ENCODE results near the gene MAF. TPM values are rescaled to one million over a fixed set of nuclear protein-coding genes. Genes with fewer than 3 reads are reported as not detected.

Gene MAF
- total and polyA plus RNA-seq, 2 experiments from 2014 or later = 0.91 to 2.5 TPM

DNA sequence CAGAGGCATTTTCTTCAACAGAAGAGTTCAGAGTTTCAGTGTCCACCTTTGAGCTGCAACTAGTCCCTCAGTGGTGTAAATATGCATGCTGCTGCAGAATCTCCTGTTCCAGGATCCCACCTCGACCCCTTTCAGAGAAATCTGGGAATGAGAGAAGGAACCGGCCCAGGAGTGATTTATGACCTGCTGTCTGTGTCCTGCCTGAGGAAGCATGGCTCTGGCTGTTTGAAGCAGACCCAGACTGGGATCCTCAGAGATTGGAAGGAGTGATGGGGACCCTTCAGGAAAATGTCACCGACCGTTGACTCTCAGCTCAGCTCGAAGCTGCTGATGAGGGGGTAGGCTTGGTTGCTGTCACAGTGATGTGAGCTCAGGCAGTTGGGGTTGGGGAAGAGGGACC is 8.4 kb upstream of the MAF start (continued):
- TF ChIP-seq, protein P1, sequence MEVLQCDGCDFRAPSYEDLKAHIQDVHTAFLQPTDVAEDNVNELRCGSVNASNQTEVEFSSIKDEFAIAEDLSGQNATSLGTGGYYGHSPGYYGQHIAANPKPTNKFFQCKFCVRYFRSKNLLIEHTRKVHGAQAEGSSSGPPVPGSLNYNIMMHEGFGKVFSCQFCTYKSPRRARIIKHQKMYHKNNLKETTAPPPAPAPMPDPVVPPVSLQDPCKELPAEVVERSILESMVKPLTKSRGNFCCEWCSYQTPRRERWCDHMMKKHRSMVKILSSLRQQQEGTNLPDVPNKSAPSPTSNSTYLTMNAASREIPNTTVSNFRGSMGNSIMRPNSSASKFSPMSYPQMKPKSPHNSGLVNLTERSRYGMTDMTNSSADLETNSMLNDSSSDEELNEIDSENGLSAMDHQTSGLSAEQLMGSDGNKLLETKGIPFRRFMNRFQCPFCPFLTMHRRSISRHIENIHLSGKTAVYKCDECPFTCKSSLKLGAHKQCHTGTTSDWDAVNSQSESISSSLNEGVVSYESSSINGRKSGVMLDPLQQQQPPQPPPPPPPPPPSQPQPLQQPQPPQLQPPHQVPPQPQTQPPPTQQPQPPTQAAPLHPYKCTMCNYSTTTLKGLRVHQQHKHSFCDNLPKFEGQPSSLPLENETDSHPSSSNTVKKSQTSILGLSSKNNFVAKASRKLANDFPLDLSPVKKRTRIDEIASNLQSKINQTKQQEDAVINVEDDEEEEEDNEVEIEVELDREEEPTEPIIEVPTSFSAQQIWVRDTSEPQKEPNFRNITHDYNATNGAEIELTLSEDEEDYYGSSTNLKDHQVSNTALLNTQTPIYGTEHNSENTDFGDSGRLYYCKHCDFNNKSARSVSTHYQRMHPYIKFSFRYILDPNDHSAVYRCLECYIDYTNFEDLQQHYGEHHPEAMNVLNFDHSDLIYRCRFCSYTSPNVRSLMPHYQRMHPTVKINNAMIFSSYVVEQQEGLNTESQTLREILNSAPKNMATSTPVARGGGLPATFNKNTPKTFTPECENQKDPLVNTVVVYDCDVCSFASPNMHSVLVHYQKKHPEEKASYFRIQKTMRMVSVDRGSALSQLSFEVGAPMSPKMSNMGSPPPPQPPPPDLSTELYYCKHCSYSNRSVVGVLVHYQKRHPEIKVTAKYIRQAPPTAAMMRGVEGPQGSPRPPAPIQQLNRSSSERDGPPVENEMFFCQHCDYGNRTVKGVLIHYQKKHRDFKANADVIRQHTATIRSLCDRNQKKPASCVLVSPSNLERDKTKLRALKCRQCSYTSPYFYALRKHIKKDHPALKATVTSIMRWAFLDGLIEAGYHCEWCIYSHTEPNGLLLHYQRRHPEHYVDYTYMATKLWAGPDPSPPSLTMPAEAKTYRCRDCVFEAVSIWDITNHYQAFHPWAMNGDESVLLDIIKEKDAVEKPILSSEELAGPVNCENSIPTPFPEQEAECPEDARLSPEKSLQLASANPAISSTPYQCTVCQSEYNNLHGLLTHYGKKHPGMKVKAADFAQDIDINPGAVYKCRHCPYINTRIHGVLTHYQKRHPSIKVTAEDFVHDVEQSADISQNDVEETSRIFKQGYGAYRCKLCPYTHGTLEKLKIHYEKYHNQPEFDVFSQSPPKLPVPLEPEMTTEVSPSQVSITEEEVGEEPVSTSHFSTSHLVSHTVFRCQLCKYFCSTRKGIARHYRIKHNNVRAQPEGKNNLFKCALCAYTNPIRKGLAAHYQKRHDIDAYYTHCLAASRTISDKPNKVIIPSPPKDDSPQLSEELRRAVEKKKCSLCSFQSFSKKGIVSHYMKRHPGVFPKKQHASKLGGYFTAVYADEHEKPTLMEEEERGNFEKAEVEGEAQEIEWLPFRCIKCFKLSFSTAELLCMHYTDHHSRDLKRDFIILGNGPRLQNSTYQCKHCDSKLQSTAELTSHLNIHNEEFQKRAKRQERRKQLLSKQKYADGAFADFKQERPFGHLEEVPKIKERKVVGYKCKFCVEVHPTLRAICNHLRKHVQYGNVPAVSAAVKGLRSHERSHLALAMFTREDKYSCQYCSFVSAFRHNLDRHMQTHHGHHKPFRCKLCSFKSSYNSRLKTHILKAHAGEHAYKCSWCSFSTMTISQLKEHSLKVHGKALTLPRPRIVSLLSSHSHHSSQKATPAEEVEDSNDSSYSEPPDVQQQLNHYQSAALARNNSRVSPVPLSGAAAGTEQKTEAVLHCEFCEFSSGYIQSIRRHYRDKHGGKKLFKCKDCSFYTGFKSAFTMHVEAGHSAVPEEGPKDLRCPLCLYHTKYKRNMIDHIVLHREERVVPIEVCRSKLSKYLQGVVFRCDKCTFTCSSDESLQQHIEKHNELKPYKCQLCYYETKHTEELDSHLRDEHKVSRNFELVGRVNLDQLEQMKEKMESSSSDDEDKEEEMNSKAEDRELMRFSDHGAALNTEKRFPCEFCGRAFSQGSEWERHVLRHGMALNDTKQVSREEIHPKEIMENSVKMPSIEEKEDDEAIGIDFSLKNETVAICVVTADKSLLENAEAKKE (CRISPR knock-in tag; IDR thresholded peaks at IDR 0.05) = no peak
- no peak for TF ChIP-seq STAT1 (IDR thresholded peaks at IDR 0.05; ENCODE audit: unreplicated experiment)

DNA sequence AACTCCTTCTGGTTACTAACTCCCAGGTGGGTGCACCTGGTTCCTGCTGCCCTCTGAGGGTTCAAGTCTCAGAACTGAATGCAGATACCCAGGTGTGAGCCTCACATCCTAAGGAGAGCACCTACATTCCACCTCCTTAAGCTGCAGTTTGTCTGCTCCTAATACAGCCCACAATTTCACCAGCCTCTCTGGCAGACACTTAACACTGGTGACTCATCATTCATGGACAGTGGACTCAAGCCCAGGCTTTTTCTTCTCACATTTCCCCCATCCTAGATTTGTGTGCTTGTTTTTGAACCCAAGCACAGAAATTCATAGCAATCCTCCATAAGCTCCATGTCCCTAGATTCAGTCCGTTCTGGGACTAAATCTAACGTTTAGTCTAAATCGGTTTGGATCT is 7.0 kb upstream of the MAF start:
- H3K27ac ChIP-seq (ENCODE audit: low read depth) = no peak overlapping the region
- no peaks in the 10 kb centered on the region for H3K79me2 ChIP-seq (replicated peaks; ENCODE audit: insufficient read depth)
- no peaks in the 10 kb centered on the region for H3K36me3 ChIP-seq (ENCODE audit: insufficient read depth)
- no peaks in the 10 kb centered on the region for H4K20me1 ChIP-seq (replicated peaks; ENCODE audit: insufficient read depth)
- no peak overlapping the region for H2AFZ ChIP-seq
- H3K27me3 ChIP-seq (ENCODE audit: insufficient read depth) = no peaks in the 10 kb centered on the region
- no peak overlapping the region for H3K4me3 ChIP-seq
- ATAC-seq (no peak), DNase-seq (ENCODE audit: low spot score) (no peak)
- H3K9me2 ChIP-seq (ENCODE audit: insufficient read depth) = no peaks in the 10 kb centered on the region
- H3F3A ChIP-seq (replicated peaks; ENCODE audit: low read depth) = no peaks in the 10 kb centered on the region
- Mint-ChIP-seq H3K27me3 (ENCODE audit: insufficient read depth, low read depth, poor library complexity) (no peaks in the 10 kb centered on the region), H3K36me3 (ENCODE audit: low read depth) (no peaks in the 10 kb centered on the region; the same call in 2 of the 3 replicates), H3K9me3 (no peaks in the 10 kb centered on the region), H3K4me1 (peaks cover 11% of the 10 kb centered on the region), H3K27ac (no peak overlapping the region), H3K4me3 (no peak overlapping the region)
- H3K4me2 ChIP-seq = no peak overlapping the region
- peaks cover 7% of the 10 kb centered on the region; the same call in 1 of the 2 replicates for H3K4me1 ChIP-seq (ENCODE audit: insufficient read depth)
- TF ChIP-seq, protein P2, sequence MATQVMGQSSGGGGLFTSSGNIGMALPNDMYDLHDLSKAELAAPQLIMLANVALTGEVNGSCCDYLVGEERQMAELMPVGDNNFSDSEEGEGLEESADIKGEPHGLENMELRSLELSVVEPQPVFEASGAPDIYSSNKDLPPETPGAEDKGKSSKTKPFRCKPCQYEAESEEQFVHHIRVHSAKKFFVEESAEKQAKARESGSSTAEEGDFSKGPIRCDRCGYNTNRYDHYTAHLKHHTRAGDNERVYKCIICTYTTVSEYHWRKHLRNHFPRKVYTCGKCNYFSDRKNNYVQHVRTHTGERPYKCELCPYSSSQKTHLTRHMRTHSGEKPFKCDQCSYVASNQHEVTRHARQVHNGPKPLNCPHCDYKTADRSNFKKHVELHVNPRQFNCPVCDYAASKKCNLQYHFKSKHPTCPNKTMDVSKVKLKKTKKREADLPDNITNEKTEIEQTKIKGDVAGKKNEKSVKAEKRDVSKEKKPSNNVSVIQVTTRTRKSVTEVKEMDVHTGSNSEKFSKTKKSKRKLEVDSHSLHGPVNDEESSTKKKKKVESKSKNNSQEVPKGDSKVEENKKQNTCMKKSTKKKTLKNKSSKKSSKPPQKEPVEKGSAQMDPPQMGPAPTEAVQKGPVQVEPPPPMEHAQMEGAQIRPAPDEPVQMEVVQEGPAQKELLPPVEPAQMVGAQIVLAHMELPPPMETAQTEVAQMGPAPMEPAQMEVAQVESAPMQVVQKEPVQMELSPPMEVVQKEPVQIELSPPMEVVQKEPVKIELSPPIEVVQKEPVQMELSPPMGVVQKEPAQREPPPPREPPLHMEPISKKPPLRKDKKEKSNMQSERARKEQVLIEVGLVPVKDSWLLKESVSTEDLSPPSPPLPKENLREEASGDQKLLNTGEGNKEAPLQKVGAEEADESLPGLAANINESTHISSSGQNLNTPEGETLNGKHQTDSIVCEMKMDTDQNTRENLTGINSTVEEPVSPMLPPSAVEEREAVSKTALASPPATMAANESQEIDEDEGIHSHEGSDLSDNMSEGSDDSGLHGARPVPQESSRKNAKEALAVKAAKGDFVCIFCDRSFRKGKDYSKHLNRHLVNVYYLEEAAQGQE (IDR thresholded peaks at IDR 0.05; ENCODE audit: unreplicated experiment) = no peak
- no peak for TF ChIP-seq EZH2phosphoT487 (IDR thresholded peaks at IDR 0.05; ENCODE audit: unreplicated experiment)
- TF ChIP-seq, protein P3, sequence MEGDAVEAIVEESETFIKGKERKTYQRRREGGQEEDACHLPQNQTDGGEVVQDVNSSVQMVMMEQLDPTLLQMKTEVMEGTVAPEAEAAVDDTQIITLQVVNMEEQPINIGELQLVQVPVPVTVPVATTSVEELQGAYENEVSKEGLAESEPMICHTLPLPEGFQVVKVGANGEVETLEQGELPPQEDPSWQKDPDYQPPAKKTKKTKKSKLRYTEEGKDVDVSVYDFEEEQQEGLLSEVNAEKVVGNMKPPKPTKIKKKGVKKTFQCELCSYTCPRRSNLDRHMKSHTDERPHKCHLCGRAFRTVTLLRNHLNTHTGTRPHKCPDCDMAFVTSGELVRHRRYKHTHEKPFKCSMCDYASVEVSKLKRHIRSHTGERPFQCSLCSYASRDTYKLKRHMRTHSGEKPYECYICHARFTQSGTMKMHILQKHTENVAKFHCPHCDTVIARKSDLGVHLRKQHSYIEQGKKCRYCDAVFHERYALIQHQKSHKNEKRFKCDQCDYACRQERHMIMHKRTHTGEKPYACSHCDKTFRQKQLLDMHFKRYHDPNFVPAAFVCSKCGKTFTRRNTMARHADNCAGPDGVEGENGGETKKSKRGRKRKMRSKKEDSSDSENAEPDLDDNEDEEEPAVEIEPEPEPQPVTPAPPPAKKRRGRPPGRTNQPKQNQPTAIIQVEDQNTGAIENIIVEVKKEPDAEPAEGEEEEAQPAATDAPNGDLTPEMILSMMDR (conservative IDR thresholded peaks at IDR 0.05; ENCODE audit: low read depth in 2 of 2) = no peak

Data from GM23338 (cell line).